Heart left ventricle (tissue), 16 donors: ENCODE results near the gene PTPRD. TPM values are rescaled to one million over a fixed set of nuclear protein-coding genes. Genes with fewer than 3 reads are reported as not detected.

Experiments used
- ATAC-seq, 4 donors: fragments of 200-7000 bp; cut with Tn5 transposase; one replicate each; pipeline ENCODE4 v1.9.1; 2020 to 2022; ENCODE audit warnings: moderate library complexity in 4 of 4, mild to moderate bottlenecking in 3 of 4, moderate number of reproducible peaks in 1 of 4
- DNase-seq, 5 donors: peaks; one replicate each; pipeline ENCODE4 v3.0.0-alpha.2; 2020
- H3K27ac ChIP-seq, 12 donors: fragments of 200-600 bp; sonication (generic) in 4 of 12; one replicate each; pipeline versions ENCODE4 v1.5.0 to v1.8.0; 2016 to 2022; ENCODE audit warnings: mild to moderate bottlenecking in 2 of 12
- H3K27me3 ChIP-seq, 9 donors: fragments of 200-600 bp; sonication (generic) in 2 of 9; one replicate each; pipeline versions ENCODE4 v1.5.1 to v1.8.0; 2016 to 2022; ENCODE audit warnings: mild to moderate bottlenecking in 3 of 9
- H3K36me3 ChIP-seq, 9 donors: fragments of 200-600 bp; sonication (generic) in 2 of 9; one replicate each; pipeline versions ENCODE4 v1.5.0 to v1.8.0; 2018 to 2022; ENCODE audit warnings: mild to moderate bottlenecking in 2 of 9
- H3K4me1 ChIP-seq, 12 donors: fragments of 200-600 bp; sonication (generic) in 4 of 12; one replicate each; pipeline versions ENCODE4 v1.5.0 to v1.8.0; 2016 to 2022; ENCODE audit warnings: mild to moderate bottlenecking in 3 of 12
- H3K4me3 ChIP-seq, 12 donors: fragments of 200-600 bp; sonication (generic) in 4 of 12; one replicate each; pipeline versions ENCODE4 v1.5.0 to v1.8.0; 2017 to 2022; ENCODE audit warnings: mild to moderate bottlenecking in 9 of 12, moderate library complexity in 4 of 12
- H3K9me3 ChIP-seq, 12 donors: fragments of 200-600 bp; sonication (generic) in 4 of 12; one replicate each; pipeline versions ENCODE4 v1.5.0 to v1.8.0; 2016 to 2022; ENCODE audit warnings: mild to moderate bottlenecking in 1 of 12
- POLR2A ChIP-seq, 2 donors: fragments of 450-650 bp; IDR thresholded peaks; one replicate each; pipeline ENCODE4 v1.6.1; 2017; ENCODE audit warnings: antibody characterized with exemption in 2 of 2, mild to moderate bottlenecking in 2 of 2, moderate library complexity in 2 of 2
- WGBS, 4 donors: extraction: QIAGEN DNeasy Blood & Tissue Kit in 2 of 4; methylation state at CpG; one replicate each; pipeline versions ENCODE4 v1.1.5 to v1.1.7; 2013 to 2018; 5-methylcytosine and 5-hydroxymethylcytosine counted together
- intact Hi-C, 10 donors: fragments of 100-400 bp; cut with DNase I; formaldehyde crosslinking; loops; one replicate each; pipeline versions ENCODE4 v1.11.1 to v1.14.2; 2022
- polyA plus RNA-seq, 2 donors: library from polyadenylated mRNA; stranded (reverse); fragments of 200-250 nt; gene quantifications; one replicate each; pipeline ENCODE4 v1.2.3, GENCODE V29; 2013
- total RNA-seq, 9 donors: library from RNA; depleted of rRNA in 2 of 9; stranded (reverse); fragments of >200 nt in 2 of 9; fragmentation: NEBNext Ultra II Directional in 3 of 9; extraction: Animal tissue kit (Norgen Biotek cat#: 25700) in 3 of 9; gene quantifications; one replicate each; pipeline versions ENCODE4 v1.1.0 to v1.2.4, GENCODE V29; 2016 to 2023
- TF ChIP-seq, protein P1 (sequence below), 12 donors: fragments of 200-600 bp; sonication (generic) in 4 of 12; IDR thresholded peaks; one replicate each; pipeline versions ENCODE4 v1.5.0 to v1.8.0; 2018 to 2022; ENCODE audit warnings: antibody characterized with exemption in 12 of 12, mild to moderate bottlenecking in 5 of 12
- donor health status: ischemic (EF 13 %, LVEDD 7.1; RV severe dilation, severe dysfunction).
- donor health status: healthy with polysubstance abuse.
- donor health status: DM: no; HTN: yes; CAD: no.
- donor health status: DM: no; HTN: no; CAD: no.
- donor health status: ischemic (EF 25% LVEDD 6.9; RV normal size, moderate dysfunction).
- donor health status: ischemic (EF 25% LVEDD 5.7; RV mildly dilated, moderate dysfunction).
- donor health status: healthy.
- donor health status: DM: yes; HTN: yes; CAD: no.
- donor health status: ischemic (EF 35%, LVEDD 5.7; RV mildly dilated, moderate dysfunction).
- donor health status: nonischemic (EF 11% LVEDD 7.7; RV severe dilation, severe dysfunction).
- donor health status: DM: yes; HTN: yes; CAD: no.
- donor health status: PGD.
- donor health status: ischemic (EF 29% LVEDD 5.4; RV normal size, mild dysfunction).
- donor health status: nonischemic (EF 23%, LVEDD 6.1; RV moderate dilation, normal function).

The PTPRD gene
- total and polyA plus RNA-seq, 11 donors, result 1.4 to 25.3 (median 15.1) TPM

DNA sequence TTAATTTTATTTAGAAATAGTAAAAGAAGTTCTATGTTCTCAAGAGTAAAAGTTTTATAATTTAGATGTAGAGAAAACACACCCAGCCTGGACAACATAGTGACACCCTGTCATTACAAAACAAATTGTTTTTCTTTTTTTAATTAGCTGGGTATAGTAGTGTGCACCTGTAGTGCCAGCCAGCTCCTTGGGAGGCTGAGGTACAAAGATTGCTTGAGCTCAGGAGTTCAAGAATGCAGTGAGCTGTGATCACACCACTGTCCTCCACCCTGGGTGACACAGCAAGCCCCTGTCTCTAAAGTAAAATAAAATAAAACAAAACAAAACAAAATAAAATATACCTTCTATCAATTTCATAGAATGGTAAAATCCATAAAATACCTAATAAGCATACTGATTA, 1795.5 kb downstream of the PTPRD start:
- DNase-seq (no peak), ATAC-seq (no peak)
- Histone ChIP-seq H3K27me3 (no peaks in the 10 kb centered on the region), H3K9me3 (no peaks in the 10 kb centered on the region), H3K4me1 (no peaks in the 10 kb centered on the region), H3K36me3 (no peaks in the 10 kb centered on the region), H3K4me3 (no peak overlapping the region), H3K27ac (no peak overlapping the region)
- TF ChIP-seq, protein P1, sequence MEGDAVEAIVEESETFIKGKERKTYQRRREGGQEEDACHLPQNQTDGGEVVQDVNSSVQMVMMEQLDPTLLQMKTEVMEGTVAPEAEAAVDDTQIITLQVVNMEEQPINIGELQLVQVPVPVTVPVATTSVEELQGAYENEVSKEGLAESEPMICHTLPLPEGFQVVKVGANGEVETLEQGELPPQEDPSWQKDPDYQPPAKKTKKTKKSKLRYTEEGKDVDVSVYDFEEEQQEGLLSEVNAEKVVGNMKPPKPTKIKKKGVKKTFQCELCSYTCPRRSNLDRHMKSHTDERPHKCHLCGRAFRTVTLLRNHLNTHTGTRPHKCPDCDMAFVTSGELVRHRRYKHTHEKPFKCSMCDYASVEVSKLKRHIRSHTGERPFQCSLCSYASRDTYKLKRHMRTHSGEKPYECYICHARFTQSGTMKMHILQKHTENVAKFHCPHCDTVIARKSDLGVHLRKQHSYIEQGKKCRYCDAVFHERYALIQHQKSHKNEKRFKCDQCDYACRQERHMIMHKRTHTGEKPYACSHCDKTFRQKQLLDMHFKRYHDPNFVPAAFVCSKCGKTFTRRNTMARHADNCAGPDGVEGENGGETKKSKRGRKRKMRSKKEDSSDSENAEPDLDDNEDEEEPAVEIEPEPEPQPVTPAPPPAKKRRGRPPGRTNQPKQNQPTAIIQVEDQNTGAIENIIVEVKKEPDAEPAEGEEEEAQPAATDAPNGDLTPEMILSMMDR (IDR thresholded peaks at IDR 0.05), result no peak
- no peak for TF ChIP-seq POLR2A (IDR thresholded peaks at IDR 0.05)
- intact Hi-C loops, result loop anchor here in 1 of 10 donors (10.0 kb wide), 1 partner anchor 63 kb away; no protein-coding TSS in a partner anchor

DNA sequence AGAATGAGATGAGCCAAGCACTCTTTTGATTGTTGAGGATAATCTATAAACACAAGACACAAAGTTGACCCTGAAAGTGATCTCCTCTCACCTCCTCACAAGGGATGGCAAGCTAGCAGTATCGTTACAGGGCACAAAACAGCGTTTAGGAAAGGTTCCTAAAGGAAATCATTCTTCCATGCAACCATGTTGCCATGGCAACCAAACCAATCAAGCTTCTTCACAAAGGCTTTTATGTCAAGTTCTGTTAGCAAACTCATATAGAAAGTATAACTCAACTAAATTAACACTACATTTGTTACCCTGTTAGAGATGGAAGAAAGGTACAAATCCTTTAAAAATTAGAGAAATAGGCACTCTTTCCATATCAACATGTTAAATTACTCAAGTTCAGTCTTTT, 1796.4 kb downstream of the PTPRD start:
- TF ChIP-seq, protein P1 (IDR thresholded peaks at IDR 0.05), result no peak
- no peak for TF ChIP-seq POLR2A (IDR thresholded peaks at IDR 0.05)
- 43 to 55% (median 54%) methylated on average over 2 of the region's 2 CpGs for WGBS, 4 donors
- Histone ChIP-seq H3K27me3 (no peaks in the 10 kb centered on the region), H3K27ac (no peak overlapping the region), H3K4me3 (no peak overlapping the region), H3K9me3 (no peaks in the 10 kb centered on the region), H3K4me1 (no peaks in the 10 kb centered on the region), H3K36me3 (no peaks in the 10 kb centered on the region)
- ATAC-seq, result no peak
- intact Hi-C loops, result loop anchor here in 1 of 10 donors (10.0 kb wide), 1 partner anchor 62 kb away; no protein-coding TSS in a partner anchor
- DNase-seq, result no peak

DNA sequence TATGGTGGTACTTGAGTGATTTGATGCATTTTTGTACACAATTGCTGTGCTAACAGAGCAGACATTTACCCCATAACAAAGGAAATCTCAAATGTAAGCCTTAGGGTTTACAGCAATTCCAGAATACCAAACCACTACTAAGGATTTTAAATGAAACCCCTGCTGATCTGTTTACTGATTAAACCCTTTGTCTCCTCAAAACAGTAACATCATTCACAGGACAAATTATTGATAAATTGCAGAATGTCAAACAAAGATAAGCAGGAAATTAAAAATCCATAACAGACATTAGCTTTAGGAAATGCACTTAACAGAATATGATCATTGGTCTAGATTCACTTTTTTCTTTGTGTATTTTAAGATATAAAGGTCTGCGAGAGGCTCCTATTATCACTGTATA, 1796.9 kb downstream of the PTPRD start:
- H3K36me3 ChIP-seq, result no peaks in the 10 kb centered on the region
- H3K27ac ChIP-seq, result no peak overlapping the region
- no peaks in the 10 kb centered on the region for H3K4me1 ChIP-seq
- no peak overlapping the region for H3K4me3 ChIP-seq
- intact Hi-C loops, result loop anchor here in 1 of 10 donors (10.0 kb wide), 1 partner anchor 61 kb away; no protein-coding TSS in a partner anchor
- H3K9me3 ChIP-seq, result no peaks in the 10 kb centered on the region
- 63 to 78% (median 73%) methylated on average over 1 of the region's 1 CpG for WGBS, 4 donors
- no peak for DNase-seq
- no peaks in the 10 kb centered on the region for H3K27me3 ChIP-seq
- no peak for TF ChIP-seq POLR2A (IDR thresholded peaks at IDR 0.05)
- TF ChIP-seq, protein P1 (IDR thresholded peaks at IDR 0.05), result no peak
- no peak for ATAC-seq

DNA sequence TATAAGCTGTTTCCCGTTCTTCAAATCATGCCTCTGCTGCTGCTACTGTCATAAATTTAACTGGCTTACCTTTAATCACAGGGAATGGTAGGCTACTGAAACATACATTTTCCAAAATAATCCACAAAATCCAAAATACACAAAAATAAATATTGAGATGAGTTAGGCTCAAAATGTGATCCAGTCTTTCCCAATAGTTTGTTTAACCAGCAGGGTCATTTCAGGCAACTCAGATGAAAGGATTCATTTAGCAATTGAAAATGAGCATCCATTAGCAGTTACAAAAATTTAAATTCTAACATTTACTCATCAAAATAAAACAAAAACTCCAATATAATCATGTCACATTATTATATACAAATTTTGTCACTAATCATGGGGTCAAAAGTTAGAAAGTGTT, 1797.6 kb downstream of the PTPRD start:
- WGBS, 4 donors, result 89 to 93% (median 90%) methylated on average over 1 of the region's 1 CpG
- no peak for TF ChIP-seq POLR2A (IDR thresholded peaks at IDR 0.05)
- TF ChIP-seq, protein P1 (IDR thresholded peaks at IDR 0.05), result no peak
- Histone ChIP-seq H3K4me1 (no peaks in the 10 kb centered on the region), H3K27ac (no peak overlapping the region), H3K27me3 (no peaks in the 10 kb centered on the region), H3K9me3 (no peaks in the 10 kb centered on the region), H3K4me3 (no peak overlapping the region), H3K36me3 (no peaks in the 10 kb centered on the region)
- no peak for ATAC-seq
- DNase-seq, result no peak
- intact Hi-C loops, result loop anchor here in 1 of 10 donors (10.0 kb wide), 1 partner anchor 60 kb away; no protein-coding TSS in a partner anchor
